Aorta (tissue), 5 donors: ENCODE data around the gene PQBP1. TPM values are rescaled to one million over a fixed set of nuclear protein-coding genes. Genes with fewer than 3 reads are reported as not detected.

Experiments used
- ATAC-seq: fragments of 200-7000 bp; cut with Tn5 transposase; one replicate; pipeline ENCODE4 v1.9.1; 2022; ENCODE audit warnings: moderate library complexity; ENCODE audit not compliant: low FRiP score
- DNase-seq, 2 donors: peaks; one replicate each; pipeline ENCODE4 v3.0.0-alpha.2; 2020
- H3K27ac ChIP-seq, 2 donors: one replicate each; pipeline ENCODE4 v1.5.1; 2013; ENCODE audit warnings: low read length in 2 of 2, mild to moderate bottlenecking in 2 of 2, moderate library complexity in 2 of 2, control low read depth in 1 of 2, inconsistent platforms in 1 of 2, low read depth in 1 of 2
- H3K27me3 ChIP-seq, 2 donors: one replicate each; pipeline ENCODE4 v1.6.1; 2013; ENCODE audit warnings: control low read depth in 1 of 2, low read length in 1 of 2, mild to moderate bottlenecking in 1 of 2, moderate library complexity in 1 of 2; ENCODE audit not compliant: insufficient read depth in 2 of 2, control insufficient read depth in 1 of 2
- H3K36me3 ChIP-seq, 2 donors: one replicate each; pipeline ENCODE4 v1.6.1; 2013; ENCODE audit warnings: control low read depth in 1 of 2, low read length in 1 of 2, mild to moderate bottlenecking in 1 of 2; ENCODE audit not compliant: insufficient read depth in 2 of 2, control insufficient read depth in 1 of 2
- H3K4me1 ChIP-seq, 2 donors: one replicate each; pipeline ENCODE4 v1.6.1; 2013; ENCODE audit warnings: low read length in 2 of 2, control low read depth in 1 of 2, mild to moderate bottlenecking in 1 of 2, moderate library complexity in 1 of 2; ENCODE audit not compliant: insufficient read depth in 2 of 2, control insufficient read depth in 1 of 2
- H3K4me3 ChIP-seq, 2 donors: one replicate each; pipeline ENCODE4 v1.5.1; 2013; ENCODE audit warnings: low read length in 2 of 2, control low read depth in 1 of 2, mild to moderate bottlenecking in 1 of 2
- H3K9me3 ChIP-seq: one replicate; pipeline ENCODE4 v1.6.1; 2013; ENCODE audit warnings: mild to moderate bottlenecking, low read length; ENCODE audit not compliant: control insufficient read depth
- WGBS, 2 donors: extraction: QIAGEN DNeasy Blood & Tissue Kit; methylation state at CpG; one replicate each; pipeline ENCODE4 v1.1.7; 2013; 5-methylcytosine and 5-hydroxymethylcytosine counted together
- intact Hi-C, 2 donors: fragments of 100-400 bp; cut with DNase I; formaldehyde crosslinking; loops; one replicate each; pipeline versions ENCODE4 v1.14.2 to v1.15.0; 2022
- polyA plus RNA-seq, 2 donors: library from polyadenylated mRNA; stranded (reverse); fragments of 200-250 nt; gene quantifications; one replicate each; pipeline ENCODE4 v1.2.3, GENCODE V29; 2013
- total RNA-seq, 2 donors: library from RNA; stranded (reverse); fragmentation: NEBNext Ultra II Directional; extraction: Animal tissue kit (Norgen Biotek cat#: 25700); gene quantifications; one replicate each; pipeline ENCODE4 v1.2.1, GENCODE V29; 2021
- donor health status: healthy with polysubstance abuse.
- donor health status: Bipolar disorder and iron deficiency.
- donor health status: DM: no; HTN: no; CAD: no.
- donor health status: DM: no; HTN: no; CAD: no.
- donor health status: DM: yes; HTN: yes; CAD: no.

Gene PQBP1
- total and polyA plus RNA-seq, 4 donors: 48.8 to 112 (median 62.2) TPM

DNA sequence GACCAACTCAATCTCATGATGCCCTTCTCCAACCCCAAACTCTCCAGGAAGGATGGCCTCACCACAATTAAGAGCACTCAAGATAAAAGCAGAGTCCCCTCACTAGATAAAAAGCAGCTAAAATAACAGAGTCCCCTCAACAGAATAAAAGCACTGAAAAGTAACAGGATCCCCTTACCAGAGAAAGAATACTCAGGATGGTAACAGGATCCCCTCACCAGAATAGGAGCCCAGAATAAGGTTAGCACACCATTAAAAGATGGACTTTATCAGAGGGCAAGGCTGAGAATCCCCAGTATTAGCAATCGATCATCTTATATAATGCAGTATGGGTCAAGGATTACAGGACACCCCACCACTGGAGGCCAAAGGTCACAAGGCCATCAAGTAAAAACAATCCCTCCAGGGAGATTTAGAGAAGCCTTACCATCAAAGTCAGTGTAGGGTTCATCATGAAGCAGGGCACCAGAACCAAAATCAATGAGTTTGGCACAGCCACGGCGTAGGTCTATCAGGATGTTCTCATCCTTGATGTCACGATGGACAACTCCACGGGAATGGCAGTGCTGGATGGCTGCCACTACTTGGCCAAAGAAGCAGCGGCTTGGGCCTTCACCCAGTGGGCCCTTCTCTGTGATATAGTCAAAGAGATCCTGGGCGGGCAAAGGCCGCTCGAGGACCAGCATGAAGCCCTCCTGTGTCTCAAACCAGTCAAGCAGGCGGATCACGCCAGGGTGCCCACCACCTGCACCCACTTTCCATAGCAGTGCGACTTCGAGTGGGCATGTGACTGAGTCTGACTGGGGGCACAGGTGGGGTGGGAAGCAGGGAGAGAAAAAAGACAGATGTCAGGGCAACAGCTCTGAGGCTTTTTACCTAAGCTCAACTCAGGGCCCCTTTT lies 17.1 kb downstream of the PQBP1 start:
- 88 to 90% methylated on average over 13 of the region's 13 CpGs for WGBS, 2 donors
- DNase-seq (peak in 1 of 2 donors; percentile 46), ATAC-seq (no peak)
- Histone ChIP-seq H3K36me3 (peaks cover 0 to 2% of the 10 kb centered on the region in 2 donors), H3K27ac (no peak overlapping the region), H3K4me1 (no peaks in the 10 kb centered on the region), H3K27me3 (no peaks in the 10 kb centered on the region), H3K4me3 (no peak overlapping the region), H3K9me3 (no peaks in the 10 kb centered on the region)
- intact Hi-C loops: loop anchor here in 1 of 2 donors (5.0 kb wide), 1 partner anchor 42 kb away; the partner anchor contains the start of gene OTUD5

- ATAC-seq (peak; percentile 86), DNase-seq (peak; percentile 92 to 95)
- WGBS, 2 donors: 24 to 37% methylated on average over 27 of the region's 27 CpGs
- H3K36me3 ChIP-seq: peaks cover 0 to 2% of the 10 kb centered on the region in 2 donors
- no peaks in the 10 kb centered on the region for H3K27me3 ChIP-seq
- no peaks in the 10 kb centered on the region for H3K9me3 ChIP-seq
- H3K4me3 ChIP-seq: no peak overlapping the region
- peak overlapping the region in 1 of 2 donors; percentile 58 for H3K27ac ChIP-seq
- H3K4me1 ChIP-seq: no peaks in the 10 kb centered on the region
- intact Hi-C loops: loop anchor here in 1 of 2 donors (5.0 kb wide), 1 partner anchor 40 kb away; the partner anchor contains the start of gene OTUD5
Observed at GRCh38 chrX:48917139-48918001, 19.6 kb downstream of the PQBP1 start.

DNA sequence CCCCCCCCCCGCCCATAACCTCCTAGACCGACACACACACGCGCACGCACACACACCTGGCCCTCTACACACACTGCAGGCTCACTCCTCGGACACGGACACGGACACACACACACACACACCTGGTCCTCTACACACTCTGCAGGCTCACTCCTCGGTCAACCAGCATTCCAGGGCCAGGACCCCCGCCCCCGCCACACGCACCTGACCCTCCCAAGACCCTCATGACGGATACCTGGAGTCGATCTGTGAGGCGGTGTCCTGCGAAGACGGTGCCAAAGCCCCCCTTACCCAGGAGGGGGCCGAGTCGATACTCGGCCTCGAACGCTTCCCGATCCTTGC lies 20.5 kb downstream of the PQBP1 start:
- peak overlapping the region in 1 of 2 donors; percentile 31 for H3K4me3 ChIP-seq
- intact Hi-C loops: loop anchor here in 1 of 2 donors (5.0 kb wide), 1 partner anchor 39 kb away; the partner anchor contains the start of gene OTUD5
- no peaks in the 10 kb centered on the region for H3K4me1 ChIP-seq
- no peaks in the 10 kb centered on the region for H3K27me3 ChIP-seq
- WGBS, 2 donors: 7 to 33% methylated on average over 19 to 23 of the region's 23 CpGs
- DNase-seq: no peak
- H3K36me3 ChIP-seq: peaks cover 0 to 4% of the 10 kb centered on the region in 2 donors
- peak overlapping the region in 1 of 2 donors; percentile 87 for H3K27ac ChIP-seq
- no peak for ATAC-seq
- H3K9me3 ChIP-seq: no peaks in the 10 kb centered on the region

DNA sequence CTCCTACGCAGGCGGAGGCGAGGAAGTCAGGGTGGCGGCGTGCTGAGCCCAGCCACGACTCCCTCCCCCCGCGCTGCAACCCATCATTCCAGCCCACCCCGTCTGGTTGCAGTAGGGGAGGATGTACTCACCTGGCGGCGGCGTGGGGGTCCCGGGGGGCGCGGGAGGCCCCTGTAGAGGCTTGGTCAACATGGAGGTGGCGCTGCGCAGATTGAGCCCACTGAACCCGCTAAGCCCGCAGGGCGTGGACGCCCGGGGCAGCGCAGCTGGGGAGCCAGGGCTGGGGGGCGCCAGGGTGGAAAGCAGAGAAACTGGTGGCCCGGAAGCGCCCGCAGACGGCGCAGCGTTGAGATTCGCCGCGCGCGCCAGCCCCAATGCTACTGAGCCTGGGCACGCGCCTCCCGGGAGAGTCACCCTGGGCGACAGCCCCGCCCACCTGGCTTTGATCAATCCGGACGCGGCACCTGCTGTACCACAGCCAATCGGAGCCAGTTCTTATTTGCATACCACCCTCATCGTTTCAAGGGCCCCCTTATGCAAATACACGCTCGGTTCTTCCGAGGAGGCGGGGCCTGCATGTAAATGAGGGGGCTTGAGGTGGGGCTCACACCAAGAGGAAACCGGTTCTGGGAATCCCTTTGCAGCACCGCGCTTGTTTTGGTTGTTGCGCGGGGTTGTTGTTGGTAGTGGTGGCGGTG lies 21.1 kb downstream of the PQBP1 start, which contains the start of gene PIM2:
Gene PIM2 (minus strand): TSS at position 382 of the 698 bp plus-strand sequence. CDS start 190 bp downstream, at position 192.
- DNase-seq (peak; percentile 93 to 94), ATAC-seq (peak; percentile 84)
- Histone ChIP-seq H3K27me3 (no peaks in the 10 kb centered on the region), H3K36me3 (peaks cover 0 to 4% of the 10 kb centered on the region in 2 donors), H3K4me3 (peak within 1 kb of the TSS in 1 of 2 donors; percentile 39), H3K9me3 (no peaks in the 10 kb centered on the region), H3K27ac (peak within 1 kb of the TSS in 1 of 2 donors; percentile 87), H3K4me1 (no peaks in the 10 kb centered on the region)
- intact Hi-C loops: loop anchor here in 1 of 2 donors (5.0 kb wide), 1 partner anchor 39 kb away; the partner anchor contains the start of gene OTUD5
- 0 to 32% methylated on average over 55 of the region's 55 CpGs for WGBS, 2 donors

GRCh38 chrX:48919360-48919841 lies 21.7 kb downstream of the PQBP1 start:
- intact Hi-C loops: loop anchor here in 1 of 2 donors (5.0 kb wide), 1 partner anchor 38 kb away; the partner anchor contains the start of gene OTUD5
- 0 to 31% methylated on average over 15 of the region's 15 CpGs for WGBS, 2 donors
- peak overlapping the region in 1 of 2 donors; percentile 87 for H3K27ac ChIP-seq

DNA sequence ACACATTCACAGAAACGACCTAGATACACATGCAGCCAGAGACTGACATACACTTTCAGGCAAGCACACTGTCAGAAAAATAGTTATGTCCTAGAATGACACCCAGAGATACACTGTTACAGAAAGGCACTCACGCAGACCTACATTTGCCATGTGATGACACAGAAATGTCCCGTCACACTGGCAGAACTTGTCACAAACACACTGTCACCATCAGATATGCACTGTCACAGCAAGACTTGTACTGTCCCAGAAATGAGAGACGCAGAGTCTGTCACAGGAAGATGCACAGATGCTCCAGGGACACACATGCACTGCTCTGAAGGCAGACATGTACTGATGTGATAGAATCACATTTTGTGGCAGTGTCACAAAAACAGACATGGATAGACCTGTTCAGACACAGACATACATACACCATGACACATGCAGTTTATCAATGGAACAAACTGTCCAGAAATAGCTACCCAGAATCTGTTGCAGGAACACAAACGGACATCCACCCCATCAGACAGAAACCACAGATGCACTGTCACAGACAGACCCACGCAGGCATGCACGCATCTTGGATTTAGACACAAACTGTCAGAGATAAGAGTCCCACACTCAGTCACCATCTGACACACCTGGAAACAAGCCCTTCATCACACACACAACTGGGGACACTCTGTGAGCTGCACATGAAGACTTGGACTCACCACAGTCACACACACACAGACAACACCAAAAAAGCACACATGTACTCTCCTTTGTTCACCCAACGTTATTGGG lies 22.4 kb downstream of the PQBP1 start:
- H3K4me3 ChIP-seq: no peak overlapping the region
- H3K27me3 ChIP-seq: no peaks in the 10 kb centered on the region
- DNase-seq (peak in 1 of 2 donors; percentile 9), ATAC-seq (no peak)
- WGBS, 2 donors: 42 to 44% methylated on average over 8 of the region's 8 CpGs
- no peaks in the 10 kb centered on the region for H3K9me3 ChIP-seq
- H3K4me1 ChIP-seq: no peaks in the 10 kb centered on the region
- peak overlapping the region in 1 of 2 donors; percentile 48 for H3K27ac ChIP-seq
- intact Hi-C loops: loop anchor here in 1 of 2 donors (5.0 kb wide), 1 partner anchor 37 kb away; the partner anchor contains the start of gene OTUD5
- H3K36me3 ChIP-seq: peaks cover 0 to 4% of the 10 kb centered on the region in 2 donors

More at GRCh38 chrX:48919360-48919841, 21.7 kb downstream of the PQBP1 start:
- H3K36me3 ChIP-seq: peaks cover 0 to 2% of the 10 kb centered on the region in 2 donors
- H3K27me3 ChIP-seq: no peaks in the 10 kb centered on the region
- DNase-seq (no peak), ATAC-seq (no peak)
- peak overlapping the region in 1 of 2 donors; percentile 39 for H3K4me3 ChIP-seq
- no peaks in the 10 kb centered on the region for H3K4me1 ChIP-seq
- no peaks in the 10 kb centered on the region for H3K9me3 ChIP-seq

- Histone ChIP-seq H3K27me3 (no peaks in the 10 kb centered on the region), H3K4me1 (no peaks in the 10 kb centered on the region), H3K27ac (no peak overlapping the region), H3K4me3 (no peak overlapping the region), H3K36me3 (peaks cover 0 to 8% of the 10 kb centered on the region in 2 donors), H3K9me3 (no peaks in the 10 kb centered on the region)
- peak in 1 of 2 donors; percentile 17 for DNase-seq
- ATAC-seq: no peak
- intact Hi-C loops: no loop called here
- 73 to 87% methylated on average over 4 of the region's 4 CpGs for WGBS, 2 donors
Observed at GRCh38 chrX:48920718-48921104, 23.0 kb downstream of the PQBP1 start.
